Measurements from ENCODE around the gene ARL8A. TPM values are rescaled to one million over a fixed set of nuclear protein-coding genes. Genes with fewer than 3 reads are reported as not detected.

ARL8A gene
- total RNA-seq, 3 donors from 2014 or later = 36.3 to 69.6 (median 41.2) TPM

DNA sequence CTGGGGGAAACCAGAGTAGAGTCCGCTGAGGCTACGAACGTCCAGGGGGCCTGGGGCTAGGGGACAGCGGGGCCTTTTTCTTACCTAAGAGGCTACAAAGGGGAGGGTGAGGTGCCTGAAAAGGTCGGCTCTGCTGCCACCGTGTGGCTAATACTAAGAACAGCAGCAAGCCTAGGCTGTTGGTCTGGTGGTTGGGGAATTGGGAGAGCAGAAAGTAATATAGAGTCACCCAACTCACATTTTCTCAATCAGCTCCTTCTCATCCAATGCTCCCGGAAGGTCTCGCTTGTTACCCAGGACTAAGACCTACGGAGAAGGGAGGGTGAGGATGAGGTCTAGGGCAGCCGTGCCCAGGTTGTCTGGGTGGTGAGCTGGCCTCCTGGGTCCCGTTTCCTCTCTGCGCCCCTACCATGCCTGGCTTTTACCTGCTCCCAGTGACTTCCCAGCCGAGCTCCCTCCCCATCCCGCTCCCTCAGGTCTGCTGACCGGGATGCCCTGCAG is 9.3 kb downstream of the ARL8A start:
- Histone ChIP-seq H3K4me1 (ENCODE audit: low read depth) (no peaks in the 10 kb centered on the region), H3K36me3 (ENCODE audit: low read depth) (no peaks in the 10 kb centered on the region), H3K4me3 (no peak overlapping the region), H3K9me3 (no peaks in the 10 kb centered on the region)
- peak in 2 of 3 donors; percentile 52 to 54 for DNase-seq
- intact Hi-C loops (cut with DNase I, micrococcal nuclease) = no loop called here
- peak; percentile 79 for TF ChIP-seq CTCF (IDR thresholded peaks at IDR 0.05)
- peak; percentile 91 for ATAC-seq

DNA sequence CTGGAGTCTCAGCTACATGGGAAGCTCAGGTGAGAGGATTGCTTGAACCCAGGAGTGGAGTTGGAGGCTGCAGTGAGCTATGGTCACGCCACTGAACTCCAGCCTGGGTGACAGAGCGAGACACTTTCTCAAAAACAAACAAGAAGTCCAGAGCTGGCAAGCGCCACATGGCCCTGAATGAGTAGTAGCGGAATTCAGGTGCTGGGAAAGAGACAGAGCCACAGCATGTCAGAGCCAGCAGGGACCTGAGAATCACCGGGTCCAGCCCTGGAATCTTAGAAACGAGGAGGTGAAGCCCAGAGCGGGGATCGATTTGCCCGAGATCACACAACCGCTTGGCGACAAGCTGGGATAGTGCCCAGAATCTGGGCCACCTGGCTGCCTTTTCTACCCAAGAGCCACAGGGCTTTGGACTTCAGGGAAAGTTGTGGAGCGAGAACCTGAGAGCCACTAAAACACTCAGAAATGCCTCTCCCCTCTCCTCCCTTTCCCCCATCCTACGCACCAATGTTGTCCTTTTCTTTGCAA is 9.8 kb downstream of the ARL8A start:
- no peak for ATAC-seq
- Histone ChIP-seq H3K9me3 (no peaks in the 10 kb centered on the region), H3K4me3 (no peak overlapping the region), H3K36me3 (ENCODE audit: low read depth) (no peaks in the 10 kb centered on the region), H3K4me1 (ENCODE audit: low read depth) (no peaks in the 10 kb centered on the region)
- intact Hi-C loops (cut with DNase I, micrococcal nuclease) = no loop called here
- DNase-seq = no peak
- no peak for TF ChIP-seq CTCF (IDR thresholded peaks at IDR 0.05)

GRCh38 chr1:202133989-202134388 is 10.5 kb downstream of the ARL8A start:
- Histone ChIP-seq H3K4me1 (ENCODE audit: low read depth) (no peaks in the 10 kb centered on the region), H3K9me3 (no peaks in the 10 kb centered on the region), H3K36me3 (ENCODE audit: low read depth) (no peaks in the 10 kb centered on the region), H3K4me3 (no peak overlapping the region)
- intact Hi-C loops (cut with DNase I, micrococcal nuclease) = no loop called here
- DNase-seq = no peak
- ATAC-seq = no peak
- no peak for TF ChIP-seq CTCF (IDR thresholded peaks at IDR 0.05)

DNA sequence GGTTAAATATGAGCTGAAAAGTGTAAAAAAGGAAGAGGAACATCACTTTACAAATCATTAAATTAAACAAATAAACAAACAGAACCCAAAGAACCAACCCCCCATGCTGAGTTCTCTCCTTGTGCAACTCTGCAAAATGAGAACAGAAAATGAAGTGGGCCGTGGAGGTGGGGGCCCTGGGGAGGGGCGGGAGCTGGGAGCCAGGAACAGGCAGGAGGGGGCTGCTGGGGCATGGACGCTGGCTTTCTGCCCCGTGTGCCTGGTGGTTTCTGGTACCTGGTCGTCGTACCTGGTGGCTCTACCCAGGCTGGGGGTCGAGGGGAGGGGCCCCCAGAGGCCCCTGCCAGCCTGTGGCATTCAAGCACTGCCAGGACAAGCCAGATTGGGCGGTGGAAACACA is 11.0 kb downstream of the ARL8A start:
- ATAC-seq = no peak
- H3K4me1 ChIP-seq (ENCODE audit: low read depth) = no peaks in the 10 kb centered on the region
- no peak for TF ChIP-seq CTCF (IDR thresholded peaks at IDR 0.05)
- no peaks in the 10 kb centered on the region for H3K9me3 ChIP-seq
- intact Hi-C loops (cut with DNase I, micrococcal nuclease) = no loop called here
- no peak for DNase-seq
- no peaks in the 10 kb centered on the region for H3K36me3 ChIP-seq (ENCODE audit: low read depth)
- no peak overlapping the region for H3K4me3 ChIP-seq

DNA sequence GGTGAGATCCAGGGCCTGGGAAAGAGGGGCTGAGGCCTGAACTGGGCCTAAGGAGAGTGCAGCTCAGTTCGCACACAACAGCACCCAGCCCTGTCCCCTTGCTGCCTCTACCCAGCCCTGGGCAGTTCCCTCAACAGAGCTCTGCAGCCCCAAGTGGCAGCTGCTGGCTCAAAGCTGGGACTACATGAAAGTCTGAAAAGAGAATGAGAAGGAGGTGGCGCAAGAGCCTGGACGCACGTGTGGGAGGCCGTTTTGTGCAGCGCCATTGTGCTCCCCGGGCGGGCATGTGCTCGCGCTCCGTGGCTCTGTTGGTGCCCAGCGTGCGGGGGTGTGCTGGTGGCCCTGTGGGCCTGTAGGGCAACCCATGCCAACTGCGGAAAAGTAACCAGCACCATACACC is 11.5 kb downstream of the ARL8A start:
- intact Hi-C loops (cut with DNase I, micrococcal nuclease) = no loop called here
- TF ChIP-seq CTCF (IDR thresholded peaks at IDR 0.05) = no peak
- no peak overlapping the region for H3K4me3 ChIP-seq
- H3K9me3 ChIP-seq = no peaks in the 10 kb centered on the region
- peak; percentile 3 for ATAC-seq
- H3K4me1 ChIP-seq (ENCODE audit: low read depth) = no peaks in the 10 kb centered on the region
- DNase-seq = no peak
- no peaks in the 10 kb centered on the region for H3K36me3 ChIP-seq (ENCODE audit: low read depth)
